OCI-M2 (cell line): Measurements from ENCODE around the gene DNM3.
"Not testable (repeated sequence)": the region's sequence is repeated elsewhere in the genome, so short reads cannot be mapped to it uniquely, and the experiment has no call there.

Experiments
- DNase-seq: peaks from one replicate; lab custom pipeline; 2025; ENCODE audit not compliant: unreplicated experiment; lab: John Stamatoyannopoulos, UW

The DNM3 gene

DNA sequence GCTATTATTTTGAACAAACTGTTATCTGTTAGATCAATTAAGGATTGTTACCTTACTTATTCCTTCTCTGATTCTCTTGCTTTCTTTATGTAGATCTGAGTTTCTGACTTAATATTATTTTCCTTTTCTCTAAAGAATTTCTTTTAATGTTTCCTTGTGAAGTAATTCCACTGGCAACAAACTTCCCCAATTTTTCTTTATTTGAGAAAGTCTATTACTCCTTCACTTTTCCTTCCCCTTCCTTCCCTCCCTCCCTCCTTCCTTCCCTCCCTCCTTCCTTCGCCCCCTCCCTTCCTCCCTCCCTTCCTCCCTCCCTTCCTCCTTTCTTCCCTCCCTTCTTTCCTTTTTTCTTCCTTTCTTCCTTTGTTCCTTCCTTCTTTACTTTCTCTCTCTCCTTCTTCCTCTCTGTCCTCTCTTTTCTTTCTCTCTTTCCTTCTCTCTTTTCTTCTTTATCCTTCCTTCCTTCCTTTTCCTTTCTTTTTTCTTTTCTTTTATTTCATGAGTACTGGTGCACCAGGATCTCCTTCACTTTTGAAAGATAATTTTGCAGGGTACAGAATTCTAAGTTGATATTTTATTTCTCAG is 177.5 kb downstream of the DNM3 start:
- no peak for DNase-seq

- no peak for DNase-seq
These were observed 178.7 kb downstream of the DNM3 start for GRCh38 chr1:172019976-172020375.

GRCh38 chr1:172024516-172024915 is 183.2 kb downstream of the DNM3 start:
- DNase-seq, result no peak

- DNase-seq, result peak; percentile 66
These were observed 183.8 kb downstream of the DNM3 start for GRCh38 chr1:172024944-172025738.

GRCh38 chr1:172040466-172040865 is 199.2 kb downstream of the DNM3 start:
- DNase-seq, result no peak

DNA sequence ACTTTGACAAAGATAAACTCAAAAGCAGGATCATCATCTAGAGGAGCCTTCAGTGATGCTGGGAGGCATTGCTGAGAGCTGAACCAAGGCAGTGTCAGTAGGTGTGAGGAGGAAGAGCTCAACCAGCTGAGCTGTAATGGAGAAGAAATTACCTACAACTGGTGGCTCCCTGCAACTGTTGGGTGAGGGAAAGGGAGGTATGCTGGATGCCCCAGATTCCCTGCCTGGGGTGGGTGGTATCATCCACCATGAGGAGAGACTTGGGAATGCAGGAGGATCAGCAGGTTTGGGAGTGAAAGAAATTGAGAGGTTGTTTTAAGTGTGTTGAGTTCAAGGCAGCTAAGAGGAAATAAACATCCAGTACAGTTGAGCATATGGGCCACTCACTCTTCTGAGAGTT is 199.8 kb downstream of the DNM3 start:
- no peak for DNase-seq

DNA sequence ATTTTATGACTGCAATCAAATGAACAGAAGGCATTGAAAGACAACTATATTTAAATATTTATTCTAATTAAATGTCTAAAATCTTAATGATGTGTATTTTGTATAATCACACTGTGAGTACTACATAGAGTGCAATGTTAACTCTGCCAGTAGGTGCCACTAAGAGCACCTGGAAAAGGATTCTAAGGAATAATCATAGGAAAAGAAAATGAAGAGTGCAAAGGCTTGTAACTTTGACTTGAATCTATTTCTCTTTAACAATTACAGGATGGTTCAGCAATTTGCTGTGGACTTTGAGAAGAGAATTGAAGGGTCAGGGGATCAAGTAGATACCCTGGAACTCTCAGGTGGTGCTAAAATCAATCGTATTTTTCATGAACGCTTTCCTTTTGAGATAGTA is 200.4 kb downstream of the DNM3 start:
- DNase-seq, result no peak

DNA sequence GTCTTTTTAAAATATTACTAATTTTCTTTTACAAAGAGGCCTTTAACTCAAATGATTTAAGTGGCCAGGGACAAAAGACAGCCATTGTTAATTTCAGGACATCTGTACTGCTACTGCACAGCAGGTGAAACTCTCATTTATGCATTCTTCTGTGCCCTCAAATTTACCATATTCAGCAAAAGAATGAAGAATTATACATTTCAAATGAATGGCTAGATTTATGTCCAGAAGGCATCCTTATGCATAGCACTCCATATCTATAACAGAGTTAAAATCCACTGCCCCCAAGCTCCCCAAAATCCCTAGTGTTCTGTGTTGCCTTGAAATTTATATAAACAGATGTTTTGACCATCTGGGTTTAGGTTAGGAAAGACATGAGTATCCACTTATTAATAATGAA is 202.6 kb downstream of the DNM3 start:
- DNase-seq, result no peak

- DNase-seq, result no peak
These were observed 210.6 kb downstream of the DNM3 start for GRCh38 chr1:172051898-172052297.

DNA sequence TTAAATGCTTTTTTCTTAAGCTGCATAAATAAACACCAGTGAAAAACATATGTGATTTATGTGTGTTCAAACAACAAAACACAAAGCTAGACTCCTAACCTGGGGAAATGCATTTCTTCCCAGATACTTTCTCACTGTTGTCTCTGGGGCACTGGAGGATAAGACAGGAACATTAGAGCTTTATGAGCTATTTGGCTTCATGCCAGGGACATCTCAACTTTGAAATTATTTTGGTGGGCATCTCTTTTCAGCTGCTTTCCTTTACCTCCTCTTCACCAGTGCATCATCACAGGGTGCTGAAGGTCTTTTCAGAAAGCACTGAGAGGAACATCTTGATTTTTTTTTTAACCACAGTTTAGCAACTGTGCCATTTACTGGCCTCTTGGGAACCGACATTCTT is 212.9 kb downstream of the DNM3 start:
- DNase-seq, result no peak

GRCh38 chr1:172055816-172056419 is 214.6 kb downstream of the DNM3 start:
- not testable (repeated sequence) for DNase-seq

DNA sequence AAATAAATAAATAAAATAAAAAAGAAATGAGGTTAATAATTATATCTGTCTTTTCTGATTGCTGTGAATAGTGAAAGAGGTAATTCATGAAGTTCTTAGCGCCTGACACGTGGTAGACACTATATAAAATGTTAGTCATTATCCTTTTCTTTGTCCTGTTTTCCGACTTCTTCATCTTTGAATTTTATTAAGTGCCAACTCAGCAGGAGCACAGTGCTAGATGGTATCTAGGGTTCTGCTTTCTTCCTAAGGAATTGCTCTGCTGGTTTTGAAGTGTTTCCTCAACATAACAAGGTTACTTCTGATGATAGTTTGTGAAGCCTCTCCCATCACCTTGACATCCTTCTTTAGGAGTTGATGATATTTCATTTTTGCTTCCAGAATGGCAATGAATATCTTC is 227.0 kb downstream of the DNM3 start:
- no peak for DNase-seq

DNA sequence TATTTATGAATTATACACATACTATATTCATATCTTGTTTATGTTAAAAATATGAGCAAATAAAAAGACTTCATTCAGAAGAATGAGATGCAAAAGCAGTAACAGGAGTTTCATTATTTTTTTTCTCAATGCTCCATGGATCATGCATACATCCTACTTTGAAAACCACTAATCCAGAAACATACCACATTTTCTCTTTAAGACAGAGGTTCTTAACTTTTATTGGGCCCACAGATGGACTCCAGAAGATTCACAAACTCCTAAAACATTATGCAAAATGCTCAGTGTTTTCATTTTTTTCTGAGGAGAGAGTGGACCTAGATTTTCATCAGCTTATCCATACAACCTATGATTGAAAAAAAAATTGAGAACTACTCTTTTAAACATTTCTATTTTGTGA is 227.8 kb downstream of the DNM3 start:
- DNase-seq, result no peak

GRCh38 chr1:172069534-172069933 is 228.2 kb downstream of the DNM3 start:
- DNase-seq, result no peak

GRCh38 chr1:172070055-172070454 is 228.8 kb downstream of the DNM3 start:
- DNase-seq, result no peak

GRCh38 chr1:172071746-172072145 is 230.4 kb downstream of the DNM3 start:
- no peak for DNase-seq

- DNase-seq, result not testable (repeated sequence)
These were observed 238.6 kb downstream of the DNM3 start for GRCh38 chr1:172079859-172080258.

DNA sequence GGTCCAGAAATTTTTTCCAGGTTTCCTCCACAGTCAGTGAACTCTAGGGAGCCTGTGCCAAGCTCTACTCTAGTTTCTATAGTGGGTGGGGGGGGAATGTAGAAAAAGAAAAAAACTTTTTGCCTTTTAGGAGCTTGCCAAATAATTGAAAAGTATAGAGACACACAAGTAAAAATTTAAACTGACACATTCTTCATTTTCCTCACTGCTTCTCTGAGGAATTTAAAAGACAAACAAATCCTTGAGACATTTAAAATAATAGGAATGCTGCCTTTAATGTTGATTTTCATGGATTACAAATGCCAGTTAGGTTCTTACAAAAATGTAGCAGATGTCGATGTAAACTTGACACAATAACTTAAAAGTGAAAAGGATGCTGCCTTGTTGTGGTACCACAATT is 241.9 kb downstream of the DNM3 start:
- no peak for DNase-seq

- no peak for DNase-seq
These were observed 243.6 kb downstream of the DNM3 start for GRCh38 chr1:172084876-172085275.

DNA sequence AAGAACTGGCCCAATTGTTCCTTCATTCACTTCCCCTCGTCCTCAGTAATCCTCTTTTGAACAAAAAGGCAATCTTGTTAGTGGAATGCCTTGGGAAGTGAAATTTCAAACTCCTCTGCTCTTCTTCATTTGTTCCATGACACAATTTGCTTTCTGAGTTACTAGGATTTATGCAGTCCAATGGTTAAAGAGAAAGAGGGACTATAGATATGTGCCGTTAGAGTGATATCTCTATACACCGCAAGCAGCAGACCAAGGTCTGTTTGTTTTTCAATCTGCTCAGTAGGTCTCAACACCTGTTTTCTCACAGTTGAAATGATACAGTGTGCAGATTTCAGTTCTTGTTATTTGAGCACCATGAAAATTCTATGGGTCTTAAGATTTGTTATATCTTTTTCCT is 244.0 kb downstream of the DNM3 start:
- DNase-seq, result no peak

DNA sequence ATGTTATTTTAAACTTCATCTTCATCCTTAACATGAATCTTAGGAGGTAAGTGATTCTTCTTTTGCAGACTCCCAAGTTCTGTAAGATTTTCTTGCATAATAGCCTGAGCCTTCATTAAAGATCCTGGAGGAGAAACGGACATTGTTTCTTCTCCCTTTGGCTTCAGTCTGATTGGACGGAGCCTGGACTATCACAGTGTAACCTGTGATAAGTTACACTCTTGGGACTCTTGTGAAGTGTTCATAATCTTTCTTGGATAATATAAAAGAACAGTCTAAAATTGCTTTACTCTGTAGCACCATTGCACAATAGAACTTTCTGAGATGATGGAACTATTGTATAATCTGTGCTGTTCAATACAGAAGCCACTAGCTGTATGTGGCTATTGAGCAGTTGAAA is 244.8 kb downstream of the DNM3 start:
- DNase-seq, result no peak

DNA sequence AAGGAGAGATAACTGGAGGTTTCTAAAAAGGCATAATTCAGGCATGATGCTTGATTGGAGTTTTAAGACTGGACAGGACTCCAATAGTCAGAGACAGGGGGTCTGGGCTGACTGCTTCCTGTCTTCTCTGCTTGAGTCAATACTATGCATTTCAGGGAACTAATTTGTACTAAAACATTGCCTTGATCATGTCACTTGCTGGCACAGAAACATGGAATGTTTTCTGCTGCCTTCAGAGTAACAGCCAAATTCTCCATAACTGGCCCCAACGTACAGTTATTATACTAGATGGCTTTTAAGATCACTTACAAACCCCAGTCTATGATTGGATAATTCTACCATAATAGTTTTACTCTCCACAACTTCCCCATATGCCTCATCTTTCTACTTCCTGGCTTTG is 247.0 kb downstream of the DNM3 start:
- no peak for DNase-seq
